ENCODE results near the gene SLC25A47. TPM values are rescaled to one million over a fixed set of nuclear protein-coding genes. Genes with fewer than 3 reads are reported as not detected.

The SLC25A47 gene
- total and polyA plus RNA-seq, 8 donors: 0.73 TPM; not detected in 7

- peak in 1 of 2 donors; percentile 44 for DNase-seq
- Histone ChIP-seq H3K27ac (no peak overlapping the region), H3K9me3 (no peaks in the 10 kb centered on the region), H3K4me3 (no peak overlapping the region), H3K27me3 (no peaks in the 10 kb centered on the region), H3K4me1 (no peaks in the 10 kb centered on the region), H3K36me3 (peaks cover 20 to 54% (median 51%) of the 10 kb centered on the region in 4 donors)
- intact Hi-C loops (cut with DNase I; ENCODE audit: low total_unique reads): no loop called here
- TF ChIP-seq POLR2A (IDR thresholded peaks at IDR 0.05): no peak
- WGBS, 5 donors: 80 to 95% (median 90%) methylated on average over 6 to 8 of the region's 8 CpGs
These were observed 9.7 kb downstream of the SLC25A47 start for GRCh38 chr14:100332797-100333196.

- Histone ChIP-seq H3K27ac (no peak overlapping the region), H3K4me1 (no peaks in the 10 kb centered on the region), H3K9me3 (no peaks in the 10 kb centered on the region), H3K36me3 (peaks cover 20 to 59% (median 56%) of the 10 kb centered on the region in 4 donors), H3K27me3 (no peaks in the 10 kb centered on the region), H3K4me3 (no peak overlapping the region)
- WGBS, 5 donors: 90 to 95% (median 94%) methylated on average over 8 of the region's 8 CpGs
- intact Hi-C loops (cut with DNase I; ENCODE audit: low total_unique reads): no loop called here
- DNase-seq: no peak
- TF ChIP-seq POLR2AphosphoS5 (IDR thresholded peaks at IDR 0.05) (no peak), CTCF (IDR thresholded peaks at IDR 0.05) (no peak), EP300 (IDR thresholded peaks at IDR 0.05) (no peak), POLR2A (IDR thresholded peaks at IDR 0.05) (no peak)
These were observed 10.2 kb downstream of the SLC25A47 start for GRCh38 chr14:100333311-100333710.

GRCh38 chr14:100333827-100334226 lies 10.7 kb downstream of the SLC25A47 start:
- intact Hi-C loops (cut with DNase I; ENCODE audit: low total_unique reads): no loop called here
- no peak overlapping the region for H3K27ac ChIP-seq
- no peaks in the 10 kb centered on the region for H3K9me3 ChIP-seq
- peak in 1 of 2 donors; percentile 1 for DNase-seq
- TF ChIP-seq EP300 (IDR thresholded peaks at IDR 0.05): no peak
- TF ChIP-seq CTCF (IDR thresholded peaks at IDR 0.05): no peak
- TF ChIP-seq POLR2AphosphoS5 (IDR thresholded peaks at IDR 0.05): no peak
- no peak for TF ChIP-seq POLR2A (IDR thresholded peaks at IDR 0.05)
- no peaks in the 10 kb centered on the region for H3K4me1 ChIP-seq
- 82 to 100% (median 84%) methylated on average over 3 to 7 of the region's 7 CpGs for WGBS, 5 donors
- H3K36me3 ChIP-seq: peaks cover 20 to 65% (median 62%) of the 10 kb centered on the region in 4 donors
- H3K4me3 ChIP-seq: no peak overlapping the region
- no peaks in the 10 kb centered on the region for H3K27me3 ChIP-seq

- 86 to 96% (median 89%) methylated on average over 12 of the region's 12 CpGs for WGBS, 5 donors
- Histone ChIP-seq H3K4me1 (no peaks in the 10 kb centered on the region), H3K9me3 (no peaks in the 10 kb centered on the region), H3K4me3 (no peak overlapping the region), H3K27ac (no peak overlapping the region), H3K36me3 (peaks cover 20 to 74% (median 70%) of the 10 kb centered on the region in 4 donors), H3K27me3 (no peaks in the 10 kb centered on the region)
- intact Hi-C loops (cut with DNase I; ENCODE audit: low total_unique reads): no loop called here
- DNase-seq: no peak
- no peak for TF ChIP-seq CTCF (IDR thresholded peaks at IDR 0.05)
- TF ChIP-seq EP300 (IDR thresholded peaks at IDR 0.05): no peak
- TF ChIP-seq POLR2AphosphoS5 (IDR thresholded peaks at IDR 0.05): no peak
- no peak for TF ChIP-seq POLR2A (IDR thresholded peaks at IDR 0.05)
These were observed 11.8 kb downstream of the SLC25A47 start for GRCh38 chr14:100334904-100335303.

Measured in stomach (tissue), 9 donors.